HCT116 (cell line): ENCODE results near the gene METRN. TPM values are rescaled to one million over a fixed set of nuclear protein-coding genes. Genes with fewer than 3 reads are reported as not detected.

Source experiments
- ATAC-seq: fragments of 200-7000 bp; cut with Tn5 transposase; 2 replicates; pipeline ENCODE4 v1.9.1; 2020; ENCODE audit warnings: mild to moderate bottlenecking, moderate library complexity
- BruUV-seq: library from RNA; stranded (reverse); fragments of 400-500 nt; replicated peaks from 2 replicates; lab custom pipeline; 2021; lab: Mats Ljungman, UMichigan
- CTCF ChIA-PET: fragments of 300-600 bp; sonication (Branson Sonifier 250); formaldehyde crosslinking; loops from one replicate; lab custom pipeline; 2021; ENCODE audit warnings: antibody characterized with exemption; lab: Charles Lee
- POLR2A ChIA-PET: fragments of 300-600, 350-600 bp; sonication (Branson Sonifier 250); formaldehyde crosslinking; loops from one replicate; lab custom pipeline; 2021; ENCODE audit warnings: antibody characterized with exemption; lab: Charles Lee
- RAD21 ChIA-PET, 2 experiments: fragments of 300-600 bp; sonication (Branson Sonifier 250); formaldehyde crosslinking; loops; one replicate each; lab custom pipeline; 2023; ENCODE audit warnings: low total read pairs in 2 of 2; ENCODE audit not compliant: uncharacterized antibody in 2 of 2, unreplicated experiment in 2 of 2, low non-redundant PET in 1 of 2; lab: Charles Lee
- DNase-seq: peaks from one replicate; pipeline ENCODE4 v3.0.0-alpha.2; 2010; ENCODE audit warnings: low read depth, low spot score
- H2AFZ ChIP-seq: fragments of 200-600 bp; shearing (Covaris generic), sonication (generic); 2 replicates; pipeline ENCODE4 v1.6.1; 2017; ENCODE audit warnings: low read depth, mixed run types, mixed read lengths, antibody characterized with exemption, low read length; ENCODE audit not compliant: poor library complexity, severe bottlenecking
- H3K27ac ChIP-seq: 2 replicates; pipeline ENCODE4 v1.5.1; 2012; ENCODE audit warnings: low read depth, low read length
- H3K27me3 ChIP-seq: fragments of 200-600 bp; sonication (generic); 2 replicates; pipeline ENCODE4 v1.6.1; 2016; ENCODE audit warnings: mixed run types, low read length, mixed read lengths; ENCODE audit not compliant: insufficient read depth
- H3K36me3 ChIP-seq, 2 experiments: fragments of 200-500 bp in 1 of 2; fragments of 200-600 bp in 1 of 2; sonication (Bioruptor generic) in 1 of 2; sonication (generic) in 1 of 2; 2 replicates each; pipeline versions ENCODE4 v1.5.1 to v1.6.1; 2014 to 2016; ENCODE audit warnings: low read length in 2 of 2, inconsistent platforms in 1 of 2, mixed read lengths in 1 of 2, mixed run types in 1 of 2; ENCODE audit not compliant: insufficient read depth in 2 of 2, control insufficient read depth in 1 of 2
- H3K4me1 ChIP-seq, 2 experiments: fragments of 200-600 bp in 1 of 2; sonication (generic) in 1 of 2; 2 replicates each; pipeline versions ENCODE4 v1.5.1 to v1.6.1; 2012 to 2017; ENCODE audit warnings: low read length in 2 of 2, inconsistent platforms in 1 of 2, mild to moderate bottlenecking in 1 of 2, mixed read lengths in 1 of 2, mixed run types in 1 of 2, moderate library complexity in 1 of 2; ENCODE audit not compliant: insufficient read depth in 2 of 2, control insufficient read depth in 1 of 2
- H3K4me2 ChIP-seq: fragments of 200-600 bp; sonication (generic); 2 replicates; pipeline ENCODE4 v1.6.1; 2017; ENCODE audit warnings: mixed run types, low read length, mixed read lengths
- H3K4me3 ChIP-seq, 2 experiments: fragments of 200-600 bp in 1 of 2; sonication (generic) in 1 of 2; replicated peaks in 1 of 2; 2 replicates each; pipeline ENCODE4 v1.5.1; 2011 to 2016; ENCODE audit warnings: low read length in 2 of 2, control low read depth in 1 of 2, low read depth in 1 of 2, mild to moderate bottlenecking in 1 of 2, mixed read lengths in 1 of 2, mixed run types in 1 of 2
- H3K79me2 ChIP-seq: fragments of 200-600 bp; sonication (generic); 2 replicates; pipeline ENCODE4 v1.6.1; 2017; ENCODE audit warnings: mild to moderate bottlenecking, mixed run types, low read length, moderate library complexity, mixed read lengths; ENCODE audit not compliant: insufficient read depth
- H3K9ac ChIP-seq: fragments of 200-600 bp; sonication (generic); 2 replicates; pipeline ENCODE4 v1.6.1; 2016; ENCODE audit warnings: low read length, mixed read lengths
- H3K9me2 ChIP-seq: fragments of 200-600 bp; sonication (generic), shearing (Covaris generic); 2 replicates; pipeline ENCODE4 v1.6.1; 2017; ENCODE audit warnings: mixed run types, mild to moderate bottlenecking, moderate library complexity; ENCODE audit not compliant: insufficient read depth
- H3K9me3 ChIP-seq, 2 experiments: fragments of 200-500 bp in 1 of 2; fragments of 200-600 bp in 1 of 2; sonication (Bioruptor generic) in 1 of 2; sonication (generic) in 1 of 2; 2 replicates each; pipeline ENCODE4 v1.6.1; 2014 to 2017; ENCODE audit warnings: low read length in 2 of 2, mixed read lengths in 2 of 2, inconsistent platforms in 1 of 2, low read depth in 1 of 2, mild to moderate bottlenecking in 1 of 2, mixed run types in 1 of 2, moderate library complexity in 1 of 2; ENCODE audit not compliant: control insufficient read depth in 1 of 2, insufficient read depth in 1 of 2
- H4K20me1 ChIP-seq: fragments of 200-600 bp; sonication (generic), shearing (Covaris generic); 2 replicates; pipeline ENCODE4 v1.6.1; 2017; ENCODE audit warnings: mixed run types, mild to moderate bottlenecking, moderate library complexity; ENCODE audit not compliant: insufficient read depth
- CBX3 ChIP-seq: IDR thresholded peaks from 2 replicates; pipeline ENCODE4 v1.6.1; 2012; ENCODE audit warnings: low read depth
- EZH2 ChIP-seq: fragments of 200-600 bp; sonication (generic); IDR thresholded peaks from 2 replicates; pipeline ENCODE4 v1.6.1; 2017; ENCODE audit warnings: antibody characterized with exemption, mixed run types
- POLR2AphosphoS5 ChIP-seq: IDR thresholded peaks from 2 replicates; pipeline ENCODE4 v1.6.1; 2011; ENCODE audit warnings: mild to moderate bottlenecking, low read depth, low read length, moderate library complexity
- RAD21 ChIP-seq: IDR thresholded peaks from 2 replicates; pipeline ENCODE4 v1.6.1; 2012; ENCODE audit warnings: low read depth, mild to moderate bottlenecking
- REST ChIP-seq: IDR thresholded peaks from 2 replicates; pipeline ENCODE4 v1.6.1; 2012; ENCODE audit warnings: low read depth
- SRF ChIP-seq: IDR thresholded peaks from 2 replicates; pipeline ENCODE4 v1.6.1; 2012; ENCODE audit warnings: low read depth
- ZFX ChIP-seq: fragments of 450-650 bp; IDR thresholded peaks from 2 replicates; pipeline ENCODE4 v1.6.1; 2017
- intact Hi-C: fragments of 100-400 bp; cut with micrococcal nuclease; formaldehyde crosslinking; loops from 2 replicates; pipeline ENCODE4 v1.10.0; 2022
- total RNA-seq: library from RNA; stranded (reverse); gene quantifications from one replicate; pipeline ENCODE4 v1.2.1, GENCODE V29; 2021; ENCODE audit not compliant: unreplicated experiment
- TF ChIP-seq, protein P1 (sequence below), 3 experiments: fragments of 200-600 bp in 1 of 3; sonication (generic) in 1 of 3; IDR thresholded peaks in 2 of 3; conservative IDR thresholded peaks in 1 of 3; 2 replicates each; pipeline ENCODE4 v1.5.1; 2012 to 2017; ENCODE audit warnings: low read depth in 2 of 3, low read length in 2 of 3, antibody characterized with exemption in 1 of 3, borderline replicate concordance in 1 of 3, control low read depth in 1 of 3, mild to moderate bottlenecking in 1 of 3, mixed read lengths in 1 of 3, mixed run types in 1 of 3, moderate library complexity in 1 of 3; ENCODE audit not compliant: insufficient read depth in 1 of 3
- TF ChIP-seq, protein P2 (sequence below): IDR thresholded peaks from 2 replicates; pipeline ENCODE4 v1.6.1; 2012

The METRN gene
- total RNA-seq, 1 experiment from 2014 or later: 193 TPM

DNA sequence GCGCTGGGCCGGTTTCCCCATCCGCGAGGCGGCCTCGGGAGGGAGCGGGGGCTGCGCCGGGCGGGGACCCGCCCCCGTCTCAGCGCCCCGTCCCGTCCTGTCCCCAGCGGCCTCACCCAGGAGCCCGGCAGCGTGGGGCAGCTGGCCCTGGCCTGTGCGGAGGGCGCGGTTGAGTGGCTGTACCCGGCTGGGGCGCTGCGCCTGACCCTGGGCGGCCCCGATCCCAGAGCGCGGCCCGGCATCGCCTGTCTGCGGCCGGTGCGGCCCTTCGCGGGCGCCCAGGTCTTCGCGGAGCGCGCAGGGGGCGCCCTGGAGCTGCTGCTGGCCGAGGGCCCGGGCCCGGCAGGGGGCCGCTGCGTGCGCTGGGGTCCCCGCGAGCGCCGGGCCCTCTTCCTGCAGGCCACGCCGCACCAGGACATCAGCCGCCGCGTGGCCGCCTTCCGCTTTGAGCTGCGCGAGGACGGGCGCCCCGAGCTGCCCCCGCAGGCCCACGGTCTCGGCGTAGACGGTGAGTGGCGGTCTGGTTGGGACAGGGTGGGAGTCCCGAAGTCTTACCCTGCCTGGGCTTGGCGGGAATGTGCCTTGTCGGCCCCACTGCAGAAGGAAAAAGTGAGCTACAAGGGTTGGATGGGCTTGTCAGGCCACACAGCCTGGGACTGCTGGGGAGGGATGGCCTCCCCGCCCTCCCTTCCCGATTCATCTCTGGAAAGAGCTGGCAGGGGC lies 720 bp downstream of the METRN start:
- no TSS peak for BruUV-seq
- ChIA-PET CTCF (interaction anchor here (0.6 to 2.4 kb wide), 7 partner anchors 11 to 627 kb away, joined by 3 to 20 read pairs (median 4); partner anchors contain the start of genes CCDC78, CHTF18 and RPUSD1), RAD21 (interaction anchor here in 1 of 2 experiments (1.1 kb wide), 1 partner anchor 13 kb away, joined by 3 read pairs; no protein-coding TSS in a partner anchor), POLR2A (interaction anchor here (1.6 to 2.3 kb wide), 2 partner anchors 10 to 13 kb away, joined by 9 to 20 read pairs; partner anchors contain the start of genes CCDC78 and HAGHL)
- no peaks in the 10 kb centered on the region for H3K9me3 ChIP-seq
- no peaks in the 10 kb centered on the region for H3K9me2 ChIP-seq
- peak overlapping the region; percentile 85 for H3K9ac ChIP-seq
- peaks cover 42 to 75% of the 10 kb centered on the region in 2 experiments for H3K4me1 ChIP-seq
- H2AFZ ChIP-seq: no peak overlapping the region
- DNase-seq (no peak), ATAC-seq (peak; percentile 17)
- H3K4me3 ChIP-seq: peak overlapping the region; percentile 59 to 74
- H3K27me3 ChIP-seq: no peaks in the 10 kb centered on the region
- peaks cover 19% of the 10 kb centered on the region for H3K79me2 ChIP-seq
- intact Hi-C loops: no loop called here
- TF ChIP-seq EZH2 (no peak), REST (no peak), ZFX (peak; percentile 81), RAD21 (no peak), CBX3 (no peak), POLR2AphosphoS5 (peak; percentile 42), SRF (no peak)
- TF ChIP-seq, protein P1, sequence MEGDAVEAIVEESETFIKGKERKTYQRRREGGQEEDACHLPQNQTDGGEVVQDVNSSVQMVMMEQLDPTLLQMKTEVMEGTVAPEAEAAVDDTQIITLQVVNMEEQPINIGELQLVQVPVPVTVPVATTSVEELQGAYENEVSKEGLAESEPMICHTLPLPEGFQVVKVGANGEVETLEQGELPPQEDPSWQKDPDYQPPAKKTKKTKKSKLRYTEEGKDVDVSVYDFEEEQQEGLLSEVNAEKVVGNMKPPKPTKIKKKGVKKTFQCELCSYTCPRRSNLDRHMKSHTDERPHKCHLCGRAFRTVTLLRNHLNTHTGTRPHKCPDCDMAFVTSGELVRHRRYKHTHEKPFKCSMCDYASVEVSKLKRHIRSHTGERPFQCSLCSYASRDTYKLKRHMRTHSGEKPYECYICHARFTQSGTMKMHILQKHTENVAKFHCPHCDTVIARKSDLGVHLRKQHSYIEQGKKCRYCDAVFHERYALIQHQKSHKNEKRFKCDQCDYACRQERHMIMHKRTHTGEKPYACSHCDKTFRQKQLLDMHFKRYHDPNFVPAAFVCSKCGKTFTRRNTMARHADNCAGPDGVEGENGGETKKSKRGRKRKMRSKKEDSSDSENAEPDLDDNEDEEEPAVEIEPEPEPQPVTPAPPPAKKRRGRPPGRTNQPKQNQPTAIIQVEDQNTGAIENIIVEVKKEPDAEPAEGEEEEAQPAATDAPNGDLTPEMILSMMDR (IDR thresholded peaks at IDR 0.05 in 2 of 3, conservative IDR thresholded peaks at IDR 0.05 in 1 of 3; ENCODE audit: borderline replicate concordance in 1 of 3, insufficient read depth in 1 of 3, low read depth in 2 of 3, low read length in 2 of 3): peak in 1 of 3 experiments; percentile 2; a peak in 1 of 6 replicates
- TF ChIP-seq, protein P2, sequence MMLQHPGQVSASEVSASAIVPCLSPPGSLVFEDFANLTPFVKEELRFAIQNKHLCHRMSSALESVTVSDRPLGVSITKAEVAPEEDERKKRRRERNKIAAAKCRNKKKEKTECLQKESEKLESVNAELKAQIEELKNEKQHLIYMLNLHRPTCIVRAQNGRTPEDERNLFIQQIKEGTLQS: no peak
- H3K36me3 ChIP-seq: no peaks in the 10 kb centered on the region
- H4K20me1 ChIP-seq: peaks cover 3% of the 10 kb centered on the region; the same call in 1 of the 2 replicates
- peak overlapping the region; percentile 93 for H3K4me2 ChIP-seq
- H3K27ac ChIP-seq: peak overlapping the region; percentile 92
